SU-DHL-6 (cell line): ENCODE results near the gene GREM2.

Experiments
- H2AFZ ChIP-seq: fragments of 200-600 bp; sonication (generic); 2 replicates; pipeline ENCODE4 v1.6.1; 2014; ENCODE audit warnings: low read depth, mild to moderate bottlenecking, moderate library complexity, mixed read lengths, antibody characterized with exemption, low read length; ENCODE audit not compliant: severe bottlenecking
- H3F3A ChIP-seq: fragments of 200-600 bp; shearing (Covaris generic); 2 replicates; pipeline ENCODE4 v1.6.0; 2016; ENCODE audit warnings: antibody characterized with exemption, mild to moderate bottlenecking; ENCODE audit not compliant: insufficient read depth
- H3K27ac ChIP-seq: fragments of 200-600 bp; sonication (generic); 2 replicates; pipeline ENCODE4 v1.5.1; 2016; ENCODE audit warnings: low read depth, mild to moderate bottlenecking, low read length, moderate library complexity, mixed read lengths
- H3K27me3 ChIP-seq: fragments of 200-600 bp; sonication (generic), shearing (Covaris generic); 2 replicates; pipeline ENCODE4 v1.6.0; 2014; ENCODE audit warnings: mild to moderate bottlenecking, low read length
- H3K36me3 ChIP-seq: fragments of 200-600 bp; sonication (generic); 2 replicates; pipeline ENCODE4 v1.6.1; 2014; ENCODE audit warnings: mild to moderate bottlenecking, low read length, mixed read lengths
- H3K4me2 ChIP-seq: fragments of 300-600, 200-600 bp; shearing (Covaris generic), sonication (generic); 2 replicates; pipeline ENCODE4 v1.6.0; 2014; ENCODE audit warnings: low read length, low read depth, mild to moderate bottlenecking; ENCODE audit not compliant: poor library complexity, severe bottlenecking
- H3K4me3 ChIP-seq: fragments of 200-600 bp; sonication (generic); 2 replicates; pipeline ENCODE4 v1.5.1; 2014; ENCODE audit warnings: antibody characterized with exemption, low read length, mild to moderate bottlenecking, mixed read lengths; ENCODE audit not compliant: insufficient read depth, poor library complexity, severe bottlenecking
- H3K79me2 ChIP-seq: fragments of 200-600 bp; sonication (generic); 2 replicates; pipeline ENCODE4 v1.6.1; 2014; ENCODE audit warnings: mild to moderate bottlenecking, low read length, moderate library complexity; ENCODE audit not compliant: insufficient read depth
- H3K9ac ChIP-seq: fragments of 200-600 bp; sonication (generic); 2 replicates; pipeline ENCODE4 v1.7.0; 2014; ENCODE audit warnings: mild to moderate bottlenecking, low read length
- H3K9me2 ChIP-seq: fragments of 200-600 bp; sonication (generic); replicated peaks from 2 replicates; pipeline ENCODE4 v1.6.1; 2014; ENCODE audit warnings: low read length; ENCODE audit not compliant: insufficient read depth
- H3K9me3 ChIP-seq: fragments of 200-600 bp; sonication (generic); 2 replicates; pipeline ENCODE4 v1.6.1; 2014; ENCODE audit warnings: low read length, mixed read lengths; ENCODE audit not compliant: insufficient read depth
- H4K20me1 ChIP-seq: fragments of 200-600 bp; sonication (generic); 2 replicates; pipeline ENCODE4 v1.6.1; 2014; ENCODE audit warnings: low read depth, mild to moderate bottlenecking, antibody characterized with exemption, low read length, moderate library complexity, mixed read lengths
- EZH2phosphoT487 ChIP-seq: fragments of 200-600 bp; sonication (generic), shearing (Covaris generic); conservative IDR thresholded peaks from 2 replicates; pipeline ENCODE4 v1.6.1; 2018; ENCODE audit warnings: mild to moderate bottlenecking, antibody characterized with exemption, low read length, moderate library complexity, mixed read lengths
- TF ChIP-seq, protein P1 (sequence below): fragments of 200-600 bp; sonication (generic); IDR thresholded peaks from one replicate; pipeline ENCODE4 v1.5.1; 2017; ENCODE audit warnings: antibody characterized with exemption, mild to moderate bottlenecking, low read length, moderate library complexity; ENCODE audit not compliant: insufficient read depth, poor library complexity, severe bottlenecking

The GREM2 gene

GRCh38 chr1:240562111-240562590, 49.8 kb downstream of the GREM2 start:
- Histone ChIP-seq H3K4me3 (no peak overlapping the region), H3K9ac (no peak overlapping the region), H3K36me3 (no peaks in the 10 kb centered on the region)

GRCh38 chr1:240559781-240560180, 52.2 kb downstream of the GREM2 start:
- H3F3A ChIP-seq: no peaks in the 10 kb centered on the region
- no peak overlapping the region for H3K4me3 ChIP-seq
- H4K20me1 ChIP-seq: no peaks in the 10 kb centered on the region
- TF ChIP-seq, protein P1, sequence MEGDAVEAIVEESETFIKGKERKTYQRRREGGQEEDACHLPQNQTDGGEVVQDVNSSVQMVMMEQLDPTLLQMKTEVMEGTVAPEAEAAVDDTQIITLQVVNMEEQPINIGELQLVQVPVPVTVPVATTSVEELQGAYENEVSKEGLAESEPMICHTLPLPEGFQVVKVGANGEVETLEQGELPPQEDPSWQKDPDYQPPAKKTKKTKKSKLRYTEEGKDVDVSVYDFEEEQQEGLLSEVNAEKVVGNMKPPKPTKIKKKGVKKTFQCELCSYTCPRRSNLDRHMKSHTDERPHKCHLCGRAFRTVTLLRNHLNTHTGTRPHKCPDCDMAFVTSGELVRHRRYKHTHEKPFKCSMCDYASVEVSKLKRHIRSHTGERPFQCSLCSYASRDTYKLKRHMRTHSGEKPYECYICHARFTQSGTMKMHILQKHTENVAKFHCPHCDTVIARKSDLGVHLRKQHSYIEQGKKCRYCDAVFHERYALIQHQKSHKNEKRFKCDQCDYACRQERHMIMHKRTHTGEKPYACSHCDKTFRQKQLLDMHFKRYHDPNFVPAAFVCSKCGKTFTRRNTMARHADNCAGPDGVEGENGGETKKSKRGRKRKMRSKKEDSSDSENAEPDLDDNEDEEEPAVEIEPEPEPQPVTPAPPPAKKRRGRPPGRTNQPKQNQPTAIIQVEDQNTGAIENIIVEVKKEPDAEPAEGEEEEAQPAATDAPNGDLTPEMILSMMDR: no peak
- no peak for TF ChIP-seq EZH2phosphoT487
- H3K9me2 ChIP-seq: no peaks in the 10 kb centered on the region
- H3K9me3 ChIP-seq: no peaks in the 10 kb centered on the region
- H3K4me2 ChIP-seq: no peak overlapping the region
- H3K79me2 ChIP-seq: no peaks in the 10 kb centered on the region
- no peak overlapping the region for H3K9ac ChIP-seq
- H3K27me3 ChIP-seq: no peaks in the 10 kb centered on the region
- H2AFZ ChIP-seq: no peak overlapping the region
- H3K36me3 ChIP-seq: no peaks in the 10 kb centered on the region
- H3K27ac ChIP-seq: no peak overlapping the region

More at GRCh38 chr1:240562111-240562590, 49.8 kb downstream of the GREM2 start:
- no peaks in the 10 kb centered on the region for H3F3A ChIP-seq
- H3K27ac ChIP-seq: no peak overlapping the region
- H2AFZ ChIP-seq: no peak overlapping the region
- no peaks in the 10 kb centered on the region for H3K27me3 ChIP-seq
- TF ChIP-seq, protein P1: no peak
- no peak for TF ChIP-seq EZH2phosphoT487
- no peaks in the 10 kb centered on the region for H3K9me3 ChIP-seq
- no peaks in the 10 kb centered on the region for H3K9me2 ChIP-seq
- H4K20me1 ChIP-seq: no peaks in the 10 kb centered on the region
- H3K4me2 ChIP-seq: no peak overlapping the region
- H3K79me2 ChIP-seq: no peaks in the 10 kb centered on the region

DNA sequence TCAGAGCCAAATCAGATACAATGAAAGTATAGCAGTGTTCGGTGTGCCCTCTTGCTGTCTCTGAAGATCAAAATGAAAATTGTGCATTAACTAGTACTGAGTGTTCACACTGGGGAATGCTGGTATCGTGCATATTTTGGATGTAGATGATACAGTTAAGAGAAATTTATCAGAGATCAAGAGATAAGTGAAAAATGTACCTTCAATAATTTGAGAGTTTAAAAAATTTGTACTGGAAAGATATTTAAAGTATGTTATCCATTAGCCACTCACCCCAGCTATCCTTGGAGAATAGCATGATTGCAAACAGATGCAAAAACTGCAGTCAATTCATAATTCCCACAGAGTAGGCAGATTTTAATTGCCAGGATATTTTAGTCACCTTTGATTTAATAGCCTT, 56.4 kb downstream of the GREM2 start:
- H3K79me2 ChIP-seq: no peaks in the 10 kb centered on the region
- no peaks in the 10 kb centered on the region for H3F3A ChIP-seq

More for the DNA sequence above, 56.4 kb downstream of the GREM2 start:
- Histone ChIP-seq H3K27ac (no peak overlapping the region), H3K9me2 (no peaks in the 10 kb centered on the region), H3K27me3 (no peaks in the 10 kb centered on the region), H2AFZ (no peak overlapping the region), H3K4me2 (no peak overlapping the region), H3K9ac (no peak overlapping the region), H3K9me3 (no peaks in the 10 kb centered on the region), H3K4me3 (no peak overlapping the region), H3K36me3 (no peaks in the 10 kb centered on the region), H4K20me1 (no peaks in the 10 kb centered on the region)
- TF ChIP-seq EZH2phosphoT487: no peak
- TF ChIP-seq, protein P1: no peak
